H1 (cell line): Measurements from ENCODE around the gene HERC5. TPM values are rescaled to one million over a fixed set of nuclear protein-coding genes. Genes with fewer than 3 reads are reported as not detected.

Experiments used
- CTCF ChIA-PET: fragments of 300-600 bp; sonication (Branson Sonifier 250); formaldehyde crosslinking; loops from one replicate; lab custom pipeline; 2021; ENCODE audit not compliant: partially characterized antibody; lab: Charles Lee
- POLR2A ChIA-PET: fragments of 300-600 bp; sonication (Branson Sonifier 250); formaldehyde crosslinking; loops from one replicate; lab custom pipeline; 2021; ENCODE audit warnings: inconsistent platforms; ENCODE audit not compliant: partially characterized antibody; lab: Charles Lee
- DNase-seq, 2 experiments: peaks; one replicate each; pipeline versions ENCODE4 v3.0.0 to v3.0.0-alpha.2; 2010 to 2022; ENCODE audit warnings: low spot score in 2 of 2, low read depth in 1 of 2, mixed read lengths in 1 of 2
- FAIRE-seq: peaks from 2 replicates; lab custom pipeline; 2011; peaks lifted over from hg19 to GRCh38; lab: Jason Lieb, UNC
- H2AFZ ChIP-seq: 2 replicates; pipeline ENCODE4 v1.8.1; 2012; ENCODE audit warnings: low read length, inconsistent platforms
- H2AK5ac ChIP-seq: 2 replicates; pipeline ENCODE4 v1.6.1; 2013; ENCODE audit warnings: low read depth, low read length
- H2BK120ac ChIP-seq: replicated peaks from 2 replicates; pipeline ENCODE3; 2013; ENCODE audit warnings: low read depth, low read length, inconsistent platforms
- H2BK12ac ChIP-seq: 2 replicates; pipeline ENCODE4 v1.6.1; 2013; ENCODE audit warnings: low read depth, low read length
- H2BK15ac ChIP-seq: 2 replicates; pipeline ENCODE4 v1.6.1; 2013; ENCODE audit warnings: low read length
- H2BK20ac ChIP-seq: 2 replicates; pipeline ENCODE4 v1.6.1; 2013; ENCODE audit warnings: low read length
- H2BK5ac ChIP-seq: 2 replicates; pipeline ENCODE4 v1.6.1; 2013; ENCODE audit warnings: low read depth, low read length
- H3K14ac ChIP-seq: 2 replicates; pipeline ENCODE4 v1.6.1; 2013; ENCODE audit warnings: inconsistent platforms; ENCODE audit not compliant: insufficient read length
- H3K18ac ChIP-seq: 2 replicates; pipeline ENCODE4 v1.6.1; 2013; ENCODE audit warnings: low read length; ENCODE audit errors: extremely low read depth
- H3K23ac ChIP-seq: 2 replicates; pipeline ENCODE4 v1.6.1; 2013; ENCODE audit warnings: inconsistent platforms; ENCODE audit not compliant: insufficient read length
- H3K23me2 ChIP-seq: 2 replicates; pipeline ENCODE4 v1.6.1; 2013; ENCODE audit warnings: low read depth, low read length
- H3K27ac ChIP-seq: 2 replicates; pipeline ENCODE4 v1.6.1; 2011; ENCODE audit warnings: low read depth, low read length, inconsistent platforms
- H3K27me3 ChIP-seq, 4 experiments: replicated peaks in 1 of 4; 1 replicate in 1 of 4; 2 replicates in 3 of 4; pipeline versions ENCODE4 v1.6.1 to v1.8.1; 2011 to 2013; ENCODE audit warnings: low read length in 3 of 4, mild to moderate bottlenecking in 3 of 4, inconsistent platforms in 2 of 4, mixed read lengths in 2 of 4, moderate library complexity in 1 of 4; ENCODE audit not compliant: control insufficient read depth in 3 of 4, insufficient read depth in 3 of 4; ENCODE audit errors: extremely low read depth in 1 of 4
- H3K36me3 ChIP-seq, 4 experiments: 2 replicates each; pipeline versions ENCODE4 v1.6.1 to v1.8.1; 2011 to 2013; ENCODE audit warnings: mild to moderate bottlenecking in 4 of 4, low read length in 3 of 4, moderate library complexity in 2 of 4, control low read depth in 1 of 4, inconsistent platforms in 1 of 4; ENCODE audit not compliant: insufficient read depth in 4 of 4, control insufficient read depth in 2 of 4
- H3K4ac ChIP-seq: replicated peaks from 2 replicates; pipeline ENCODE3; 2013; ENCODE audit warnings: low read length, low read depth, mixed read lengths, inconsistent platforms; ENCODE audit not compliant: insufficient read length
- H3K4me1 ChIP-seq, 4 experiments: replicated peaks in 1 of 4; 1 replicate in 1 of 4; 2 replicates in 3 of 4; pipeline versions ENCODE4 v1.6.1 to v1.8.1; 2011 to 2013; ENCODE audit warnings: low read length in 3 of 4, inconsistent platforms in 2 of 4, mixed read lengths in 1 of 4; ENCODE audit not compliant: insufficient read depth in 4 of 4, control insufficient read depth in 3 of 4
- H3K4me2 ChIP-seq, 2 experiments: 2 replicates each; pipeline versions ENCODE4 v1.6.1 to v1.8.1; 2011 to 2013; ENCODE audit warnings: low read depth in 2 of 2, low read length in 2 of 2, control low read depth in 1 of 2, inconsistent platforms in 1 of 2, mild to moderate bottlenecking in 1 of 2; ENCODE audit not compliant: insufficient read depth in 1 of 2
- H3K4me3 ChIP-seq, 4 experiments: fragments of 200-600, 300-600 bp in 1 of 4; sonication (generic), shearing (Covaris generic), sonication (Bioruptor Twin) in 1 of 4; 2 replicates each; pipeline versions ENCODE4 v1.5.1 to v1.8.1; 2011 to 2016; ENCODE audit warnings: low read length in 4 of 4, low read depth in 3 of 4, control low read depth in 2 of 4, inconsistent platforms in 2 of 4, mild to moderate bottlenecking in 2 of 4, mixed read lengths in 1 of 4, moderate library complexity in 1 of 4; ENCODE audit not compliant: insufficient read depth in 2 of 4; ENCODE audit errors: extremely low read depth in 1 of 4
- H3K56ac ChIP-seq: replicated peaks from 2 replicates; pipeline ENCODE3; 2013; ENCODE audit warnings: low read depth, mild to moderate bottlenecking, mixed read lengths, low read length, inconsistent platforms; ENCODE audit not compliant: insufficient read length
- H3K79me1 ChIP-seq: 2 replicates; pipeline ENCODE4 v1.6.1; 2013; ENCODE audit warnings: low read depth, low read length, control low read depth
- H3K79me2 ChIP-seq, 2 experiments: 2 replicates each; pipeline versions ENCODE4 v1.6.1 to v1.8.1; 2012 to 2013; ENCODE audit warnings: low read length in 2 of 2, mild to moderate bottlenecking in 2 of 2, inconsistent platforms in 1 of 2; ENCODE audit not compliant: insufficient read depth in 2 of 2, control insufficient read depth in 1 of 2
- H3K9ac ChIP-seq, 4 experiments: replicated peaks in 1 of 4; 1 replicate in 1 of 4; 2 replicates in 3 of 4; pipeline versions ENCODE4 v1.6.1 to v1.8.1; 2011 to 2013; ENCODE audit warnings: low read depth in 3 of 4, low read length in 3 of 4, control low read depth in 2 of 4, mild to moderate bottlenecking in 2 of 4, moderate library complexity in 2 of 4, inconsistent platforms in 1 of 4; ENCODE audit errors: extremely low read depth in 1 of 4
- H3K9me3 ChIP-seq, 2 experiments: 2 replicates each; pipeline versions ENCODE4 v1.6.1 to v1.8.1; 2012 to 2013; ENCODE audit warnings: mild to moderate bottlenecking in 2 of 2, moderate library complexity in 2 of 2, control low read depth in 1 of 2, inconsistent platforms in 1 of 2, low read depth in 1 of 2, low read length in 1 of 2, mixed read lengths in 1 of 2; ENCODE audit not compliant: insufficient read depth in 2 of 2
- H4K20me1 ChIP-seq, 2 experiments: replicated peaks in 1 of 2; 2 replicates each; pipeline versions ENCODE3 to v1.8.1; 2011 to 2013; ENCODE audit warnings: inconsistent platforms in 2 of 2, low read length in 2 of 2, mild to moderate bottlenecking in 1 of 2; ENCODE audit not compliant: insufficient read depth in 2 of 2, control insufficient read depth in 1 of 2
- H4K5ac ChIP-seq: 2 replicates; pipeline ENCODE4 v1.6.1; 2013; ENCODE audit warnings: low read length, low read depth, mixed read lengths, inconsistent platforms; ENCODE audit not compliant: insufficient read length
- H4K8ac ChIP-seq: 2 replicates; pipeline ENCODE4 v1.8.0; 2013; ENCODE audit warnings: mild to moderate bottlenecking, moderate library complexity, low read length, inconsistent platforms; ENCODE audit not compliant: insufficient read depth; ENCODE audit errors: extremely low read depth
- H4K91ac ChIP-seq: replicated peaks from 2 replicates; pipeline ENCODE3; 2013; ENCODE audit warnings: low read length, mixed read lengths, inconsistent platforms; ENCODE audit not compliant: insufficient read length
- CHD1 ChIP-seq: IDR thresholded peaks from 2 replicates; pipeline ENCODE4 v1.6.1; 2012; ENCODE audit warnings: low read depth, low read length, improper control_type of control experiment
- WGBS, 2 experiments: shearing (Covaris generic) in 1 of 2; methylation state at CpG; one replicate each; pipeline versions ENCODE4 v1.1.6 to v1.1.7; 2013 to 2015; ENCODE audit warnings: low lambda C conversion rate in 2 of 2, mixed read lengths in 2 of 2, inconsistent platforms in 1 of 2, low coverage in 1 of 2, missing lambda C conversion rate in 1 of 2; ENCODE audit not compliant: insufficient replicate concordance in 2 of 2, insufficient coverage in 1 of 2, insufficient read length in 1 of 2; ENCODE audit errors: extremely low coverage in 1 of 2, missing lambda C conversion rate in 1 of 2; 5-methylcytosine and 5-hydroxymethylcytosine counted together
- polyA plus RNA-seq, 7 experiments: library from polyadenylated mRNA; depleted of rRNA in 3 of 7; stranded (reverse) in 5 of 7; unstranded in 2 of 7; fragments of >200 nt in 5 of 7; fragments of 200-250 nt in 2 of 7; gene quantifications; 1 replicate in 5 of 7; 2 replicates in 1 of 7; 4 replicates in 1 of 7; pipeline versions ENCODE4 v1.2.1 to v1.2.3, GENCODE V29; 2011 to 2013; ENCODE audit warnings: missing spikeins in 2 of 7, mixed read lengths in 2 of 7
- total RNA-seq: library from RNA; stranded (reverse); fragmentation: NEBNext Ultra II Directional; extraction: Animal tissue kit (Norgen Biotek cat#: 25700); gene quantifications from 2 replicates; pipeline ENCODE4 v1.2.1, GENCODE V29; 2021

Gene HERC5
- total and polyA plus RNA-seq, 2 of the 8 experiments (the other 6 are each of a cell fraction or from before 2014, with no cell fraction given) = 6.6 to 20.7 TPM

- 87% methylated on average over 3 of the region's 3 CpGs; no CpG with 5 or more reads in 1 of the 2 experiments for whole genome bisulfite sequencing, 2 experiments
- FAIRE-seq = no peak
Observed at GRCh38 chr4:88411491-88412096, 45.3 kb upstream of the HERC5 start.

More at GRCh38 chr4:88411491-88412096, 45.3 kb upstream of the HERC5 start:
- ChIA-PET POLR2A (no interaction called here), CTCF (interaction anchor here (1.3 kb wide), 1 partner anchor 15 kb away, joined by 3 read pairs; no protein-coding TSS in a partner anchor)
- Histone ChIP-seq H3K23me2 (no peaks in the 10 kb centered on the region), H3K79me1 (no peaks in the 10 kb centered on the region), H3K27me3 (no peaks in the 10 kb centered on the region), H3K18ac (no peak overlapping the region), H2BK15ac (no peak overlapping the region), H3K4me1 (no peaks in the 10 kb centered on the region), H3K4me3 (no peak overlapping the region), H3K4me2 (no peak overlapping the region), H3K14ac (no peak overlapping the region), H3K27ac (no peak overlapping the region), H3K9ac (no peak overlapping the region), H3K4ac (no peak overlapping the region), H3K9me3 (no peaks in the 10 kb centered on the region), H2BK12ac (no peak overlapping the region), H4K5ac (no peak overlapping the region), H3K36me3 (no peaks in the 10 kb centered on the region; a peak in 1 of 8 replicates), H3K56ac (no peak overlapping the region), H2AK5ac (no peak overlapping the region), H2BK20ac (no peak overlapping the region), H4K8ac (no peak overlapping the region), H2AFZ (no peak overlapping the region), H3K23ac (no peak overlapping the region), H3K79me2 (no peaks in the 10 kb centered on the region), H4K91ac (no peak overlapping the region), H2BK120ac (no peak overlapping the region), H4K20me1 (no peaks in the 10 kb centered on the region), H2BK5ac (no peak overlapping the region)
- DNase-seq = no peak
- no peak for TF ChIP-seq CHD1
